Measurements from ENCODE around the gene OR2AJ1.

OR2AJ1 gene

GRCh38 chr1:247924868-247925267 is at the start of gene OR2AJ1:
Gene OR2AJ1, plus strand, starts transcription at chr1:247924889. Its CDS starts 8,880 bp downstream, at chr1:247933769.
- no peak within 1 kb of the TSS for H3K27ac Mint-ChIP-seq
- ATAC-seq (no peak), DNase-seq (no peak)
- no peak within 1 kb of the TSS for H3K4me3 Mint-ChIP-seq
- no peaks in the 10 kb centered on the region for H3K4me1 Mint-ChIP-seq
- no peaks in the 10 kb centered on the region for H3K9me3 Mint-ChIP-seq
- no peaks in the 10 kb centered on the region for H3K27me3 Mint-ChIP-seq

GRCh38 chr1:247883346-247883745 is 41.3 kb upstream of the OR2AJ1 start:
- Mint-ChIP-seq H3K27me3 (peaks cover 8% of the 10 kb centered on the region), H3K4me1 (no peaks in the 10 kb centered on the region), H3K4me3 (no peak overlapping the region), H3K9me3 (peaks cover 0 to 7% of the 10 kb centered on the region in 2 donors), H3K27ac (no peak overlapping the region)
- no peak for DNase-seq
- no peak for ATAC-seq

- H3K4me3 Mint-ChIP-seq = no peak overlapping the region
Measured at GRCh38 chr1:247884797-247885413, 39.8 kb upstream of the OR2AJ1 start.

GRCh38 chr1:247895163-247895637 is 29.5 kb upstream of the OR2AJ1 start, which contains the start of gene OR2W3:
Gene OR2W3, plus strand, starts transcription at chr1:247895587. Its CDS starts 0 bp downstream, at chr1:247895587.
- no peak within 1 kb of the TSS for H3K4me3 Mint-ChIP-seq
- DNase-seq (no peak), ATAC-seq (no peak)
- H3K27ac Mint-ChIP-seq = peak within 1 kb of the TSS in 1 of 2 donors; percentile 13
- peaks cover 0 to 30% of the 10 kb centered on the region in 2 donors for H3K9me3 Mint-ChIP-seq
- H3K4me1 Mint-ChIP-seq = no peaks in the 10 kb centered on the region
- no peaks in the 10 kb centered on the region for H3K27me3 Mint-ChIP-seq

More at GRCh38 chr1:247884797-247885413, 39.8 kb upstream of the OR2AJ1 start:
- peaks cover 0 to under 1% of the 10 kb centered on the region in 2 donors for H3K9me3 Mint-ChIP-seq
- no peak for DNase-seq
- peaks cover 1% of the 10 kb centered on the region for H3K27me3 Mint-ChIP-seq
- H3K27ac Mint-ChIP-seq = no peak overlapping the region
- ATAC-seq = no peak
- H3K4me1 Mint-ChIP-seq = no peaks in the 10 kb centered on the region

- no peaks in the 10 kb centered on the region for H3K27me3 Mint-ChIP-seq
- peak overlapping the region in 1 of 2 donors; percentile 13 for H3K27ac Mint-ChIP-seq
- DNase-seq (no peak), ATAC-seq (peak; percentile 42)
- H3K4me3 Mint-ChIP-seq = no peak overlapping the region
- peaks cover 0 to 30% of the 10 kb centered on the region in 2 donors for H3K9me3 Mint-ChIP-seq
- no peaks in the 10 kb centered on the region for H3K4me1 Mint-ChIP-seq
Measured at GRCh38 chr1:247895976-247896375, 28.7 kb upstream of the OR2AJ1 start.

- Mint-ChIP-seq H3K4me1 (peaks cover 18% of the 10 kb centered on the region), H3K4me3 (no peak overlapping the region), H3K27ac (peak overlapping the region in 1 of 2 donors; percentile 7), H3K9me3 (peaks cover 6 to 26% of the 10 kb centered on the region in 2 donors), H3K27me3 (no peaks in the 10 kb centered on the region)
- DNase-seq (no peak), ATAC-seq (no peak)
Measured at GRCh38 chr1:247904122-247904521, 20.6 kb upstream of the OR2AJ1 start.

- Mint-ChIP-seq H3K27ac (peak overlapping the region in 1 of 2 donors; percentile 36), H3K4me1 (peaks cover 18% of the 10 kb centered on the region), H3K9me3 (peaks cover 6 to 26% of the 10 kb centered on the region in 2 donors), H3K27me3 (no peaks in the 10 kb centered on the region), H3K4me3 (no peak overlapping the region)
- no peak for ATAC-seq
- DNase-seq = no peak
Measured at GRCh38 chr1:247905181-247905580, 19.5 kb upstream of the OR2AJ1 start.

GRCh38 chr1:247905910-247906503 is 18.7 kb upstream of the OR2AJ1 start:
- ATAC-seq (no peak), DNase-seq (no peak)
- peaks cover 18% of the 10 kb centered on the region for H3K4me1 Mint-ChIP-seq
- no peak overlapping the region for H3K27ac Mint-ChIP-seq
- H3K4me3 Mint-ChIP-seq = peak overlapping the region; percentile 83
- H3K9me3 Mint-ChIP-seq = peaks cover 6 to 26% of the 10 kb centered on the region in 2 donors
- H3K27me3 Mint-ChIP-seq = no peaks in the 10 kb centered on the region

GRCh38 chr1:247906504-247907047 is 18.1 kb upstream of the OR2AJ1 start:
- DNase-seq (peak in 1 of 2 donors; percentile 49), ATAC-seq (peak; percentile 94)
- H3K27ac Mint-ChIP-seq = peak overlapping the region in 1 of 2 donors; percentile 73
- peaks cover 18% of the 10 kb centered on the region for H3K4me1 Mint-ChIP-seq
- peak overlapping the region; percentile 83 for H3K4me3 Mint-ChIP-seq
- H3K9me3 Mint-ChIP-seq = peaks cover 6 to 26% of the 10 kb centered on the region in 2 donors
- H3K27me3 Mint-ChIP-seq = no peaks in the 10 kb centered on the region

- Mint-ChIP-seq H3K27ac (no peak overlapping the region), H3K4me3 (no peak overlapping the region), H3K27me3 (no peaks in the 10 kb centered on the region), H3K4me1 (peaks cover 18% of the 10 kb centered on the region), H3K9me3 (peaks cover 6 to 19% of the 10 kb centered on the region in 2 donors)
- DNase-seq (no peak), ATAC-seq (no peak)
Measured at GRCh38 chr1:247908766-247909165, 15.9 kb upstream of the OR2AJ1 start.

- Mint-ChIP-seq H3K27ac (no peak overlapping the region), H3K4me3 (no peak overlapping the region), H3K9me3 (no peaks in the 10 kb centered on the region), H3K27me3 (peaks cover 13% of the 10 kb centered on the region), H3K4me1 (no peaks in the 10 kb centered on the region)
- no peak for DNase-seq
- ATAC-seq = no peak
Measured at GRCh38 chr1:247913786-247914185, 10.9 kb upstream of the OR2AJ1 start.

- DNase-seq (no peak), ATAC-seq (peak; percentile 55)
- Mint-ChIP-seq H3K27ac (peak overlapping the region in 1 of 2 donors; percentile 60), H3K4me1 (no peaks in the 10 kb centered on the region), H3K9me3 (no peaks in the 10 kb centered on the region), H3K4me3 (no peak overlapping the region), H3K27me3 (peaks cover 13% of the 10 kb centered on the region)
Measured at GRCh38 chr1:247914941-247915662, 9.6 kb upstream of the OR2AJ1 start.

- DNase-seq = no peak
- Mint-ChIP-seq H3K27me3 (peaks cover 13% of the 10 kb centered on the region), H3K4me1 (no peaks in the 10 kb centered on the region), H3K4me3 (no peak within 1 kb of the TSS), H3K27ac (no peak within 1 kb of the TSS), H3K9me3 (no peaks in the 10 kb centered on the region)
- no peak for ATAC-seq
Measured at GRCh38 chr1:247919952-247920351, 4.7 kb upstream of the OR2AJ1 start, which contains the start of gene OR2T8. Gene OR2T8, plus strand, starts transcription at chr1:247920252. Its CDS starts 766 bp downstream, at chr1:247921018.

- no peak overlapping the region for H3K27ac Mint-ChIP-seq
- H3K4me3 Mint-ChIP-seq = no peak overlapping the region
- no peaks in the 10 kb centered on the region for H3K9me3 Mint-ChIP-seq
- H3K27me3 Mint-ChIP-seq = no peaks in the 10 kb centered on the region
- no peaks in the 10 kb centered on the region for H3K4me1 Mint-ChIP-seq
- ATAC-seq (no peak), DNase-seq (no peak)
Measured at GRCh38 chr1:247923941-247924340, 748 bp upstream of the OR2AJ1 start.

GRCh38 chr1:247933989-247934388 is 9.3 kb downstream of the OR2AJ1 start:
- no peaks in the 10 kb centered on the region for H3K4me1 Mint-ChIP-seq
- no peak overlapping the region for H3K27ac Mint-ChIP-seq
- no peak overlapping the region for H3K4me3 Mint-ChIP-seq
- H3K27me3 Mint-ChIP-seq = no peaks in the 10 kb centered on the region
- no peaks in the 10 kb centered on the region for H3K9me3 Mint-ChIP-seq
- DNase-seq (no peak), ATAC-seq (no peak)
